ENCODE results near the gene CIB4. TPM values are rescaled to one million over a fixed set of nuclear protein-coding genes. Genes with fewer than 3 reads are reported as not detected.

Gene CIB4
- total and polyA plus RNA-seq, 2 of the 4 experiments (the other 2 are of a cell fraction) = not detected

GRCh38 chr2:26627350-26628105, 13.6 kb downstream of the CIB4 start:
- Histone ChIP-seq H3K9me3 (ENCODE audit: control insufficient read depth, insufficient read depth, low read length) (peaks cover 2% of the 10 kb centered on the region; the same call in 1 of the 2 replicates), H2BK5ac (ENCODE audit: low read depth, low read length, poor library complexity, severe bottlenecking) (no peak overlapping the region), H3K23ac (ENCODE audit: low read depth, low read length) (no peak overlapping the region), H3K18ac (ENCODE audit: low read depth, low read length) (no peak overlapping the region), H4K8ac (ENCODE audit: low read depth in 2 of 2, low read length in 2 of 2) (no peak overlapping the region), H2AK9ac (replicated peaks; ENCODE audit: low read depth, low read length, poor library complexity) (no peak overlapping the region), H4K5ac (ENCODE audit: low read depth, low read length) (no peak overlapping the region), H3K56ac (ENCODE audit: extremely low read depth, insufficient read depth, low read length) (no peak overlapping the region), H2AK5ac (ENCODE audit: low read depth, low read length) (no peak overlapping the region), H3K36me3 (ENCODE audit: control insufficient read depth, insufficient read depth, low read length) (no peaks in the 10 kb centered on the region), H4K91ac (ENCODE audit: insufficient read depth, low read depth, low read length) (no peak overlapping the region), H3K4me3 (ENCODE audit: insufficient read depth, low read depth, low read length) (no peak overlapping the region), H4K20me1 (ENCODE audit: insufficient read depth, low read length) (no peaks in the 10 kb centered on the region), H3K4me2 (ENCODE audit: low read depth, low read length) (no peak overlapping the region), H3K27ac (ENCODE audit: insufficient read depth, low read length) (no peak overlapping the region), H2BK120ac (ENCODE audit: low read depth, low read length) (no peak overlapping the region), H2AFZ (replicated peaks; ENCODE audit: low read length, poor library complexity) (no peak overlapping the region), H3K27me3 (ENCODE audit: control insufficient read depth, insufficient read depth, low read length) (peaks cover 20% of the 10 kb centered on the region; the same call in 1 of the 2 replicates), H3K4me1 (ENCODE audit: control insufficient read depth, insufficient read depth, low read length) (peaks cover 5% of the 10 kb centered on the region), H3K79me1 (ENCODE audit: low read depth in 1 of 2, low read length in 2 of 2) (no peaks in the 10 kb centered on the region), H3K9me1 (ENCODE audit: insufficient read depth, low read length) (no peaks in the 10 kb centered on the region), H2BK15ac (ENCODE audit: low read depth, low read length) (no peak overlapping the region), H2BK20ac (ENCODE audit: low read depth, low read length) (no peak overlapping the region), H3K9ac (ENCODE audit: low read depth, low read length) (no peak overlapping the region), H3K4ac (ENCODE audit: low read depth, low read length) (no peak overlapping the region), H3K14ac (replicated peaks; ENCODE audit: low read depth, low read length) (no peak overlapping the region)
- intact Hi-C loops (cut with micrococcal nuclease) = no loop called here
- DNase-seq (no peak), ATAC-seq (ENCODE audit: low read depth) (no peak)
- 89% methylated on average over 3 of the region's 10 CpGs; no CpG with 5 or more reads in 1 of the 2 experiments for WGBS, 2 experiments (ENCODE audit: extremely low coverage in 2 of 2, insufficient read length in 1 of 2)
- POLR2A ChIA-PET (ENCODE audit: unreplicated experiment) = no interaction called here
- CTCF ChIA-PET = no interaction called here
- dilution Hi-C loops (cut with HindIII; ENCODE audit: low sequenced_read_pairs, unreplicated experiment) = no loop called here
- TF ChIP-seq POLR2A (IDR thresholded peaks at IDR 0.05; ENCODE audit: low read depth, low read length) = no peak
- TF ChIP-seq RFX5 (IDR thresholded peaks at IDR 0.05; ENCODE audit: low read depth, low read length) = no peak
- TF ChIP-seq ELK1 (IDR thresholded peaks at IDR 0.05; ENCODE audit: borderline replicate concordance, low read depth, low read length) = no peak
- TF ChIP-seq NFE2L2 (IDR thresholded peaks at IDR 0.05; ENCODE audit: low read depth, low read length) = no peak
- no TSS peak for BruUV-seq (replicated peaks)
- in situ Hi-C loops (cut with MboI; ENCODE audit: low sequenced_read_pairs) = no loop called here

Measured in IMR-90 (cell line).